Breast epithelium (tissue), 3 donors: ENCODE measurements around the gene PLB1.
A peak's percentile ranks its signal among the peaks of the same experiment; 100 is the strongest.

Experiments
- CTCF ChIP-seq, 3 donors: fragments of 450-650 bp; IDR thresholded peaks; one replicate each; pipeline ENCODE4 v1.5.1; 2016 to 2017; ENCODE audit warnings: antibody characterized with exemption in 3 of 3, mild to moderate bottlenecking in 3 of 3, moderate library complexity in 3 of 3
- POLR2A ChIP-seq: fragments of 450-650 bp; IDR thresholded peaks from one replicate; pipeline ENCODE4 v1.6.1; 2016; ENCODE audit warnings: antibody characterized with exemption, mild to moderate bottlenecking, moderate library complexity
- POLR2AphosphoS5 ChIP-seq, 3 donors: sonication (generic); formaldehyde crosslinking; IDR thresholded peaks; one replicate each; pipeline ENCODE4 v1.6.1; 2017; ENCODE audit warnings: antibody characterized with exemption in 3 of 3

- TF ChIP-seq CTCF (IDR thresholded peaks at IDR 0.05) = no peak
- no peak for TF ChIP-seq POLR2A
- peak in 1 of 3 donors; percentile 92 for TF ChIP-seq POLR2AphosphoS5 (IDR thresholded peaks at IDR 0.05)
Measured at GRCh38 chr2:28626891-28627421, 131.1 kb downstream of the PLB1 start.
